HG03520 (cell line): ENCODE data around the gene ANKS1B.
"Not testable (repeated sequence)": the region's sequence is repeated elsewhere in the genome, so short reads cannot be mapped to it uniquely, and the experiment has no call there.

Experiments
- ATAC-seq: cut with Tn5 transposase; IDR thresholded peaks from one replicate; pipeline ENCODE4 v1.9.1; 2021; ENCODE audit warnings: mild to moderate bottlenecking, moderate library complexity; ENCODE audit not compliant: unreplicated experiment

Gene ANKS1B

GRCh38 chr12:99767809-99768208, 216.9 kb downstream of the ANKS1B start:
- no peak for ATAC-seq

- no peak for ATAC-seq
These were observed 218.3 kb downstream of the ANKS1B start for GRCh38 chr12:99766408-99766807.

GRCh38 chr12:99765469-99766114, 219.1 kb downstream of the ANKS1B start:
- ATAC-seq = no peak

GRCh38 chr12:99759444-99759843, 225.3 kb downstream of the ANKS1B start:
- ATAC-seq = no peak

- no peak for ATAC-seq
These were observed 225.7 kb downstream of the ANKS1B start for GRCh38 chr12:99758997-99759396.

GRCh38 chr12:99752740-99753139, 232.0 kb downstream of the ANKS1B start:
- no peak for ATAC-seq

- no peak for ATAC-seq
These were observed 238.2 kb downstream of the ANKS1B start for GRCh38 chr12:99746538-99746937.

GRCh38 chr12:99745895-99746294, 238.8 kb downstream of the ANKS1B start:
- no peak for ATAC-seq

- no peak for ATAC-seq
These were observed 239.6 kb downstream of the ANKS1B start for GRCh38 chr12:99745121-99745520.

GRCh38 chr12:99736760-99737269, 247.9 kb downstream of the ANKS1B start:
- ATAC-seq = no peak

- no peak for ATAC-seq
These were observed 252.6 kb downstream of the ANKS1B start for GRCh38 chr12:99732131-99732530.

- ATAC-seq = no peak
These were observed 261.8 kb downstream of the ANKS1B start for GRCh38 chr12:99722690-99723486.

GRCh38 chr12:99721715-99722275, 262.9 kb downstream of the ANKS1B start:
- ATAC-seq = no peak

- not testable (repeated sequence) for ATAC-seq
These were observed 264.7 kb downstream of the ANKS1B start for GRCh38 chr12:99720083-99720465.

- not testable (repeated sequence) for ATAC-seq
These were observed 265.2 kb downstream of the ANKS1B start for GRCh38 chr12:99719411-99720082.

GRCh38 chr12:99715841-99716510, 268.8 kb downstream of the ANKS1B start:
- ATAC-seq = not testable (repeated sequence)

GRCh38 chr12:99714921-99715320, 269.8 kb downstream of the ANKS1B start:
- ATAC-seq = not testable (repeated sequence)

GRCh38 chr12:99713946-99714520, 270.7 kb downstream of the ANKS1B start:
- no peak for ATAC-seq

GRCh38 chr12:99712281-99712680, 272.5 kb downstream of the ANKS1B start:
- ATAC-seq = no peak

- no peak for ATAC-seq
These were observed 273.5 kb downstream of the ANKS1B start for GRCh38 chr12:99711246-99711645.
